D721Med (cell line): ENCODE results near the gene TSPYL6.

Experiments used
- DNase-seq: peaks from one replicate; pipeline ENCODE4 v3.0.0; 2011; ENCODE audit warnings: low spot score; ENCODE audit not compliant: insufficient read length
- FAIRE-seq: peaks from 2 replicates; lab custom pipeline; 2011; peaks lifted over from hg19 to GRCh38; lab: Jason Lieb, UNC
- CTCF ChIP-seq: IDR thresholded peaks from 2 replicates; pipeline ENCODE4 v1.5.1; 2012; ENCODE audit warnings: mild to moderate bottlenecking, control low read depth; ENCODE audit not compliant: insufficient read depth; ENCODE audit errors: missing control alignments

Gene TSPYL6

GRCh38 chr2:54287532-54287931 is 31.5 kb upstream of the TSPYL6 start:
- no peak for FAIRE-seq
- DNase-seq = no peak
- no peak for TF ChIP-seq CTCF

GRCh38 chr2:54285451-54285850 is 29.4 kb upstream of the TSPYL6 start:
- no peak for DNase-seq
- TF ChIP-seq CTCF = no peak
- FAIRE-seq = no peak

GRCh38 chr2:54284826-54285225 is 28.8 kb upstream of the TSPYL6 start:
- no peak for FAIRE-seq
- DNase-seq = no peak

GRCh38 chr2:54279385-54279784 is 23.4 kb upstream of the TSPYL6 start:
- TF ChIP-seq CTCF = no peak
- no peak for FAIRE-seq

More at GRCh38 chr2:54284826-54285225, 28.8 kb upstream of the TSPYL6 start:
- TF ChIP-seq CTCF = no peak

GRCh38 chr2:54275541-54275940 is 19.5 kb upstream of the TSPYL6 start:
- DNase-seq (no peak), FAIRE-seq (no peak)
- TF ChIP-seq CTCF = no peak

More at GRCh38 chr2:54279385-54279784, 23.4 kb upstream of the TSPYL6 start:
- DNase-seq = no peak

GRCh38 chr2:54274781-54275242 is 18.8 kb upstream of the TSPYL6 start:
- TF ChIP-seq CTCF = no peak
- FAIRE-seq = no peak
- no peak for DNase-seq

GRCh38 chr2:54271843-54272627 is 16.0 kb upstream of the TSPYL6 start:
- DNase-seq (no peak), FAIRE-seq (no peak)
- no peak for TF ChIP-seq CTCF
